ENCODE data around the gene RAB40B. TPM values are rescaled to one million over a fixed set of nuclear protein-coding genes. Genes with fewer than 3 reads are reported as not detected.

Gene RAB40B
- total RNA-seq, 8 experiments from 2014 or later: 4.4 to 9.0 (median 6.8) TPM

GRCh38 chr17:82605939-82606600, 92.4 kb downstream of the RAB40B start:
- no peak overlapping the region for H3K4me3 ChIP-seq
- no peaks in the 10 kb centered on the region for H3K4me1 ChIP-seq (replicated peaks in 1 of 2)
- no peak for ATAC-seq (replicated peaks in 6 of 8)
- 76 to 100% (median 91%) methylated on average over 2 to 13 of the region's 16 CpGs; no CpG with 5 or more reads in 1 of the 10 experiments for WGBS, 10 experiments
- no peak overlapping the region for H3K27ac ChIP-seq
- in situ Hi-C loops (cut with MboI; ENCODE audit: low pct_unique_long_range_greater_than_20kb in 2 of 9, low sequenced_read_pairs in 9 of 9, unreplicated experiment in 9 of 9): no loop called here

Other genes starting within 250 kb of the RAB40B start
- 10 to 100 TPM; 32.0 to 68.0 (median 52.0) TPM for gene CYBC1, start 247.9 kb downstream of the RAB40B start, total RNA-seq
- gene NARF, start 240.0 kb downstream of the RAB40B start, total RNA-seq: 100 to 1,000 TPM in 3 of 8 experiments, 10 to 100 TPM in 5; 41.4 to 128 (median 70.6) TPM
- gene FOXK2, start 179.0 kb downstream of the RAB40B start, total RNA-seq: 10 to 100 TPM; 27.6 to 63.7 (median 39.4) TPM
- gene WDR45B, start 50.3 kb downstream of the RAB40B start, total RNA-seq: 10 to 100 TPM; 48.7 to 91.4 (median 64.3) TPM
- gene FN3KRP, start 18.0 kb upstream of the RAB40B start, total RNA-seq: 10 to 100 TPM; 11.9 to 27.7 (median 17.6) TPM
- gene FN3K, start 36.9 kb upstream of the RAB40B start, total RNA-seq: 10 to 100 TPM in 1 of 8 experiments, 1 to 10 TPM in 7; 1.0 to 11.3 (median 4.9) TPM
- 10 to 100 TPM; 27.2 to 94.3 (median 47.2) TPM for gene TBCD, start 53.4 kb upstream of the RAB40B start, total RNA-seq
- 1 to 10 TPM in 2 of 8 experiments, under 1 TPM in 6; 0.07 to 2.5 (median 0.42) TPM for gene ZNF750, start 141.3 kb upstream of the RAB40B start, total RNA-seq